Fibroblast of lung (primary cell): Measurements from ENCODE around the gene ANKRA2. TPM values are rescaled to one million over a fixed set of nuclear protein-coding genes. Genes with fewer than 3 reads are reported as not detected.
"Not testable (repeated sequence)": the region's sequence is repeated elsewhere in the genome, so short reads cannot be mapped to it uniquely, and the experiment has no call there.

Experiments used
- DNase-seq, 2 donors: peaks; one replicate each; pipeline versions ENCODE4 v3.0.0 to v3.0.0-alpha.2; 2010; ENCODE audit warnings: low read depth in 2 of 2
- H2AFZ ChIP-seq: 2 replicates; pipeline ENCODE4 v1.5.1; 2012; ENCODE audit warnings: low read length, control low read depth, inconsistent platforms
- H3K27ac ChIP-seq: 2 replicates; pipeline ENCODE4 v1.5.1; 2011; ENCODE audit warnings: low read length, control low read depth; ENCODE audit not compliant: insufficient read depth
- H3K27me3 ChIP-seq: 2 replicates; pipeline ENCODE4 v1.5.1; 2011; ENCODE audit warnings: mild to moderate bottlenecking, low read length; ENCODE audit not compliant: control insufficient read depth, insufficient read depth
- H3K36me3 ChIP-seq: 2 replicates; pipeline ENCODE4 v1.5.1; 2011; ENCODE audit warnings: low read length; ENCODE audit not compliant: control insufficient read depth, insufficient read depth
- H3K4me1 ChIP-seq: 2 replicates; pipeline ENCODE4 v1.5.1; 2011; ENCODE audit warnings: low read length; ENCODE audit not compliant: control insufficient read depth, insufficient read depth; ENCODE audit errors: extremely low read depth
- H3K4me2 ChIP-seq: 2 replicates; pipeline ENCODE4 v1.5.1; 2011; ENCODE audit warnings: low read length, control low read depth; ENCODE audit not compliant: insufficient read depth; ENCODE audit errors: extremely low read depth
- H3K4me3 ChIP-seq, 4 experiments: fragments of 200-600 bp in 1 of 4; sonication (generic) in 1 of 4; replicated peaks in 1 of 4; 2 replicates each; pipeline ENCODE4 v1.5.1; 2011 to 2016; ENCODE audit warnings: low read length in 4 of 4, low read depth in 3 of 4, mild to moderate bottlenecking in 3 of 4, control low read depth in 2 of 4, inconsistent platforms in 1 of 4, mixed read lengths in 1 of 4; ENCODE audit not compliant: insufficient read depth in 1 of 4; ENCODE audit errors: control extremely low read depth in 1 of 4
- H3K79me2 ChIP-seq: 2 replicates; pipeline ENCODE4 v1.5.1; 2012; ENCODE audit warnings: mild to moderate bottlenecking, low read length, inconsistent platforms; ENCODE audit not compliant: control insufficient read depth, insufficient read depth
- H3K9ac ChIP-seq: 2 replicates; pipeline ENCODE4 v1.5.1; 2011; ENCODE audit warnings: mild to moderate bottlenecking, low read length, control low read depth; ENCODE audit not compliant: insufficient read depth
- H3K9me3 ChIP-seq: 2 replicates; pipeline ENCODE4 v1.5.1; 2012; ENCODE audit warnings: low read depth, low read length; ENCODE audit not compliant: control insufficient read depth, insufficient read depth
- H4K20me1 ChIP-seq: 2 replicates; pipeline ENCODE4 v1.5.1; 2011; ENCODE audit warnings: low read length; ENCODE audit not compliant: control insufficient read depth, insufficient read depth; ENCODE audit errors: extremely low read depth
- CTCF ChIP-seq, 2 donors: IDR thresholded peaks in 1 of 2; conservative IDR thresholded peaks in 1 of 2; 1 replicate in 1 of 2; 2 replicates in 1 of 2; pipeline ENCODE4 v1.5.1; 2011 to 2012; ENCODE audit warnings: low read length in 2 of 2, control low read depth in 1 of 2, inconsistent platforms in 1 of 2, low read depth in 1 of 2, mild to moderate bottlenecking in 1 of 2
- EZH2 ChIP-seq: IDR thresholded peaks from 2 replicates; pipeline ENCODE4 v1.5.1; 2012; ENCODE audit warnings: low read length, control low read depth, mild to moderate bottlenecking; ENCODE audit errors: missing control alignments
- polyA plus RNA-seq, 2 donors: library from polyadenylated mRNA; depleted of rRNA in 1 of 2; stranded (reverse) in 1 of 2; unstranded in 1 of 2; fragments of >200 nt; gene quantifications; 2 replicates each; pipeline ENCODE4 v1.2.1, GENCODE V29; 2011 to 2012; ENCODE audit warnings: missing spikeins in 1 of 2
- total RNA-seq: library from RNA; depleted of rRNA; stranded (reverse); fragments of >200 nt; gene quantifications from 2 replicates; pipeline ENCODE4 v1.2.1, GENCODE V29; 2014

The ANKRA2 gene
- total and polyA plus RNA-seq, 2 donors (not counting 1 experiment from before 2014, with no cell fraction given), result 15.0 to 29.7 TPM

GRCh38 chr5:73514418-73514817 is 51.0 kb downstream of the ANKRA2 start:
- TF ChIP-seq CTCF (conservative IDR thresholded peaks at IDR 0.05 in 1 of 2, IDR thresholded peaks at IDR 0.05 in 1 of 2; ENCODE audit: low read depth in 1 of 2, low read length in 2 of 2) (no peak), EZH2 (no peak)
- Histone ChIP-seq H3K27me3 (no peaks in the 10 kb centered on the region), H3K27ac (no peak overlapping the region), H3K9ac (no peak overlapping the region), H3K36me3 (no peaks in the 10 kb centered on the region), H2AFZ (no peak overlapping the region), H3K79me2 (no peaks in the 10 kb centered on the region), H4K20me1 (no peaks in the 10 kb centered on the region), H3K4me3 (no peak overlapping the region), H3K4me1 (no peaks in the 10 kb centered on the region), H3K9me3 (no peaks in the 10 kb centered on the region), H3K4me2 (no peak overlapping the region)
- no peak for DNase-seq

- Histone ChIP-seq H3K36me3 (no peaks in the 10 kb centered on the region), H3K4me3 (no peak overlapping the region), H3K4me1 (no peaks in the 10 kb centered on the region), H2AFZ (no peak overlapping the region), H4K20me1 (no peaks in the 10 kb centered on the region), H3K27me3 (no peaks in the 10 kb centered on the region), H3K9me3 (no peaks in the 10 kb centered on the region), H3K79me2 (no peaks in the 10 kb centered on the region), H3K9ac (no peak overlapping the region), H3K4me2 (no peak overlapping the region), H3K27ac (no peak overlapping the region)
- DNase-seq, result no peak
- TF ChIP-seq CTCF (conservative IDR thresholded peaks at IDR 0.05 in 1 of 2, IDR thresholded peaks at IDR 0.05 in 1 of 2; ENCODE audit: low read depth in 1 of 2, low read length in 2 of 2), result no peak
- TF ChIP-seq EZH2, result no peak
These were observed 51.4 kb downstream of the ANKRA2 start for GRCh38 chr5:73513996-73514395.

- H3K79me2 ChIP-seq, H3K9ac ChIP-seq, H3K9me3 ChIP-seq, DNase-seq, H3K27ac ChIP-seq, H4K20me1 ChIP-seq, H3K4me1 ChIP-seq, H3K27me3 ChIP-seq, H3K4me3 ChIP-seq: not testable (repeated sequence)
- Histone ChIP-seq H3K4me2 (peak overlapping the region; percentile 15), H3K36me3 (peaks cover 12% of the 10 kb centered on the region), H2AFZ (peak overlapping the region; percentile 40)
These were observed 56.9 kb downstream of the ANKRA2 start for GRCh38 chr5:73508521-73508920.
